ENCODE data around the gene REXO1. TPM values are rescaled to one million over a fixed set of nuclear protein-coding genes. Genes with fewer than 3 reads are reported as not detected.

Gene REXO1
- total and polyA plus RNA-seq, 2 of the 8 experiments (the other 6 are each of a cell fraction or from before 2014, with no cell fraction given): 42.4 to 44.3 TPM

DNA sequence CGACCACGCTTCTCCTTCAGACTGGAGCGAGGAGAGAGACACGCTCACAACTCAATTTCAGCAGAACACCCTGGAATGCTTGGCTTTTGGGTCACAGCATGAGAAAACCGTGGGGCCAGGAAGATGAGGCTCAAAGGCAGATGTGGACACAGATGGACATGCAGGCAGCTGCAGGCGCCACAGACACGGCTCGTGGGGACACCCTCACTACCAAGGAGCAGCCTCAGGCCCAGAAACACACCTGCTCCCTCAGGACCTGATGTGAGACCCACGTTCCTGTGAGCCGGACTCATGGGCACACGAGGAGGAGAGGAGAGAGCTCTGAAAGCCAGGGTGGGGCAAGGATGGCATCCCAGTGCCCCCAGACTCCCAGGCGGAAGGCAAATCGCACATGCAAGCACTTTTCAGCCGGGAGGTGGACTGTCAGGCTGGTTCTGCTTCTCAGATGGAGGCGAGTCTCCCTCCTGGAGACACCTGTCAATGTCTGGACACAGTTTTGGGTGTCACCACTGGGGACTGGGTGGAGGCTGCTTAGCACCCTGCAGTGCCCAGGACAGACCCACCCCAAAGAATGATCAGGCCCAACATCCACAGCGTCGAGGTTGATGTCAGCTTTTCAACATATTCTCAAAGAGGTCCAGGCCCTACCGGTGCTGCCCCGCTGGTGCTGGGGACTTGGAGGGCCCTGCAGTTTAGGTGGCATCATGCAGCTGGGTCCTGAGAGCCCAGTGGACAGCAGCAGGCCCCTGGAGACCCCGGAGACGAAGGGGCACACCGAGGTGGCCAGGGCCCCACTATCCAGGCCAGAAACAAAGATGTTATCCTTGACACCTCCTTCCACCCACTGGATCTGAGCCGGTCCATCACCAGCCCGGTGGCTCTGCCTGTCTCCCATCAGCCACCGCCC lies 34.8 kb upstream of the REXO1 start:
- Histone ChIP-seq H3K4me3 (ENCODE audit: extremely low read depth in 1 of 4, insufficient read depth in 2 of 4, low read depth in 3 of 4, low read length in 4 of 4) (no peak overlapping the region), H2BK20ac (ENCODE audit: low read length) (peak overlapping the region; percentile 21; the same call in 1 of the 2 replicates), H3K4me1 (replicated peaks in 1 of 4; ENCODE audit: control insufficient read depth in 3 of 4, insufficient read depth in 4 of 4, low read length in 3 of 4) (peaks cover 3 to 14% (median 9%) of the 10 kb centered on the region in 4 experiments; a peak in 6 of 7 replicates), H3K4me2 (ENCODE audit: insufficient read depth in 1 of 2, low read depth in 2 of 2, low read length in 2 of 2) (peak overlapping the region in 1 of 2 experiments; percentile 31; a peak in 1 of 4 replicates), H2AFZ (ENCODE audit: low read length) (no peak overlapping the region), H4K91ac (replicated peaks; ENCODE audit: insufficient read length, low read length) (no peak overlapping the region), H3K14ac (ENCODE audit: insufficient read length) (no peak overlapping the region), H4K8ac (ENCODE audit: extremely low read depth, insufficient read depth, low read length) (no peak overlapping the region), H4K20me1 (replicated peaks in 1 of 2; ENCODE audit: control insufficient read depth in 1 of 2, insufficient read depth in 2 of 2, low read length in 2 of 2) (peaks cover 13 to 23% of the 10 kb centered on the region in 2 experiments), H3K79me1 (ENCODE audit: low read depth, low read length) (peaks cover 23% of the 10 kb centered on the region), H3K27ac (ENCODE audit: low read depth, low read length) (no peak overlapping the region), H2BK120ac (replicated peaks; ENCODE audit: low read depth, low read length) (no peak overlapping the region), H3K56ac (replicated peaks; ENCODE audit: insufficient read length, low read depth, low read length) (no peak overlapping the region), H3K9ac (replicated peaks in 1 of 4; ENCODE audit: extremely low read depth in 1 of 4, low read depth in 3 of 4, low read length in 3 of 4) (peak overlapping the region in 1 of 4 experiments; percentile 7; a peak in 2 of 7 replicates), H3K79me2 (ENCODE audit: control insufficient read depth in 1 of 2, insufficient read depth in 2 of 2, low read length in 2 of 2) (peaks cover 7 to 29% of the 10 kb centered on the region in 2 experiments; a peak in 3 of 4 replicates), H2BK15ac (ENCODE audit: low read length) (peak overlapping the region; percentile 81; the same call in 1 of the 2 replicates), H3K23ac (ENCODE audit: insufficient read length) (no peak overlapping the region), H2BK12ac (ENCODE audit: low read depth, low read length) (peak overlapping the region; percentile 68; the same call in 1 of the 2 replicates), H3K18ac (ENCODE audit: extremely low read depth, low read length) (no peak overlapping the region), H3K23me2 (ENCODE audit: low read depth, low read length) (peaks cover 6% of the 10 kb centered on the region; the same call in 1 of the 2 replicates), H3K9me3 (ENCODE audit: insufficient read depth in 2 of 2, low read depth in 1 of 2, low read length in 1 of 2) (no peaks in the 10 kb centered on the region), H4K5ac (ENCODE audit: insufficient read length, low read depth, low read length) (no peak overlapping the region), H2AK5ac (ENCODE audit: low read depth, low read length) (0 out of 2 replicates have a peak overlapping the region, but pooled peaks have one; percentile 40), H3K4ac (replicated peaks; ENCODE audit: insufficient read length, low read depth, low read length) (no peak overlapping the region), H2BK5ac (ENCODE audit: low read depth, low read length) (peak overlapping the region; percentile 66), H3K36me3 (ENCODE audit: control insufficient read depth in 2 of 4, insufficient read depth in 4 of 4, low read length in 3 of 4) (no peaks in the 10 kb centered on the region), H3K27me3 (replicated peaks in 1 of 4; ENCODE audit: control insufficient read depth in 3 of 4, extremely low read depth in 1 of 4, insufficient read depth in 3 of 4, low read length in 3 of 4) (no peaks in the 10 kb centered on the region; a peak in 2 of 7 replicates)
- no peak for FAIRE-seq
- CTCF ChIA-PET (ENCODE audit: partially characterized antibody): interaction anchor here (1.1 to 1.3 kb wide), 2 partner anchors 62 to 186 kb away, joined by 3 read pairs; no protein-coding TSS in a partner anchor
- POLR2A ChIA-PET (ENCODE audit: partially characterized antibody): interaction anchor here (1.3 to 1.4 kb wide), 4 partner anchors 14 to 166 kb away, joined by 3 to 5 read pairs (median 4); partner anchors contain the start of genes ADAT3 and SCAMP4
- 85% methylated on average over 25 of the region's 25 CpGs; no CpG with 5 or more reads in 1 of the 2 experiments for WGBS, 2 experiments (ENCODE audit: extremely low coverage in 1 of 2, insufficient coverage in 1 of 2, insufficient read length in 1 of 2, insufficient replicate concordance in 2 of 2, low coverage in 1 of 2, low lambda C conversion rate in 2 of 2, missing lambda C conversion rate in 1 of 2)
- DNase-seq (ENCODE audit: low read depth in 1 of 2, low spot score in 2 of 2): no peak
- no peak for TF ChIP-seq GTF2F1 (IDR thresholded peaks at IDR 0.05; ENCODE audit: borderline replicate concordance, low read depth, low read length)
- no peak for TF ChIP-seq GABPA (IDR thresholded peaks at IDR 0.05; ENCODE audit: borderline replicate concordance, insufficient read depth, low read length)
- no peak for TF ChIP-seq RAD21 (IDR thresholded peaks at IDR 0.05 in 1 of 2, conservative IDR thresholded peaks at IDR 0.05 in 1 of 2; ENCODE audit: low read depth in 2 of 2, low read length in 2 of 2)
- TF ChIP-seq BACH1 (IDR thresholded peaks at IDR 0.05; ENCODE audit: low read length): no peak
- TF ChIP-seq, protein P1, sequence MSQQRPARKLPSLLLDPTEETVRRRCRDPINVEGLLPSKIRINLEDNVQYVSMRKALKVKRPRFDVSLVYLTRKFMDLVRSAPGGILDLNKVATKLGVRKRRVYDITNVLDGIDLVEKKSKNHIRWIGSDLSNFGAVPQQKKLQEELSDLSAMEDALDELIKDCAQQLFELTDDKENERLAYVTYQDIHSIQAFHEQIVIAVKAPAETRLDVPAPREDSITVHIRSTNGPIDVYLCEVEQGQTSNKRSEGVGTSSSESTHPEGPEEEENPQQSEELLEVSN (IDR thresholded peaks at IDR 0.05): no peak
- no peak for TF ChIP-seq SP2 (IDR thresholded peaks at IDR 0.05; ENCODE audit: low read length)
- no peak for TF ChIP-seq SIX5 (IDR thresholded peaks at IDR 0.05; ENCODE audit: low read depth, low read length)
- TF ChIP-seq POLR2AphosphoS5 (IDR thresholded peaks at IDR 0.05; ENCODE audit: low read depth, low read length): no peak
- no peak for TF ChIP-seq PHF8 (conservative IDR thresholded peaks at IDR 0.05; ENCODE audit: low read depth, low read length)
- TF ChIP-seq FOSL1 (IDR thresholded peaks at IDR 0.05; ENCODE audit: insufficient read depth, low read depth, low read length): no peak

Data from H1 (cell line).